ENCODE measurements around the gene VAV3. TPM values are rescaled to one million over a fixed set of nuclear protein-coding genes. Genes with fewer than 3 reads are reported as not detected.

Gene VAV3
- total and polyA plus RNA-seq, 4 donors: 1.7 to 14.4 (median 7.6) TPM

GRCh38 chr1:107966550-107966949 lies 1.6 kb upstream of the VAV3 start:
- no peak for TF ChIP-seq CTCF (IDR thresholded peaks at IDR 0.05; ENCODE audit: control extremely low read depth, extremely low read depth)
- no peak overlapping the region for H3K9ac ChIP-seq (ENCODE audit: insufficient read depth in 1 of 2, low read length in 2 of 2)
- no peaks in the 10 kb centered on the region for H3K36me3 ChIP-seq (ENCODE audit: control insufficient read depth in 4 of 4, insufficient read depth in 4 of 4, low read length in 4 of 4)
- H3K9me3 ChIP-seq (ENCODE audit: control insufficient read depth in 4 of 4, insufficient read depth in 3 of 4, low read length in 3 of 4): no peaks in the 10 kb centered on the region
- peaks cover 0 to 20% (median 4%) of the 10 kb centered on the region in 5 donors for H3K4me1 ChIP-seq (ENCODE audit: control insufficient read depth in 5 of 5, insufficient read depth in 5 of 5, low read length in 5 of 5)
- WGBS, 2 donors: 63 to 64% methylated on average over 8 of the region's 8 CpGs
- H3K4me3 ChIP-seq: no peak overlapping the region
- H3K27ac ChIP-seq (ENCODE audit: low read depth in 1 of 2, low read length in 1 of 2): no peak overlapping the region
- peak in 2 of 3 donors; percentile 20 to 25 for DNase-seq
- peaks cover 0 to 8% (median 7%) of the 10 kb centered on the region in 3 donors for H3K27me3 ChIP-seq (ENCODE audit: control insufficient read depth in 3 of 3, insufficient read depth in 3 of 3, low read length in 2 of 3)
- no peak for ATAC-seq (ENCODE audit: insufficient read depth, low FRiP score)

- TF ChIP-seq CTCF (IDR thresholded peaks at IDR 0.05; ENCODE audit: control extremely low read depth, extremely low read depth): no peak
- H3K36me3 ChIP-seq (ENCODE audit: control insufficient read depth in 4 of 4, insufficient read depth in 4 of 4, low read length in 4 of 4): no peaks in the 10 kb centered on the region
- H3K4me3 ChIP-seq: peak overlapping the region; percentile 64
- peaks cover 0 to 8% (median 7%) of the 10 kb centered on the region in 3 donors for H3K27me3 ChIP-seq (ENCODE audit: control insufficient read depth in 3 of 3, insufficient read depth in 3 of 3, low read length in 2 of 3)
- 0 to 1% methylated on average over 72 to 79 of the region's 79 CpGs for WGBS, 2 donors
- no peaks in the 10 kb centered on the region for H3K9me3 ChIP-seq (ENCODE audit: control insufficient read depth in 4 of 4, insufficient read depth in 3 of 4, low read length in 3 of 4)
- peak overlapping the region in 1 of 2 donors; percentile 62 for H3K27ac ChIP-seq (ENCODE audit: low read depth in 1 of 2, low read length in 1 of 2)
- DNase-seq: peak; percentile 30 to 48 (median 43)
- peaks cover 0 to 20% (median 4%) of the 10 kb centered on the region in 5 donors for H3K4me1 ChIP-seq (ENCODE audit: control insufficient read depth in 5 of 5, insufficient read depth in 5 of 5, low read length in 5 of 5)
- no peak for ATAC-seq (ENCODE audit: insufficient read depth, low FRiP score)
- peak overlapping the region; percentile 37 to 62 for H3K9ac ChIP-seq (ENCODE audit: insufficient read depth in 1 of 2, low read length in 2 of 2)
Observed at GRCh38 chr1:107964336-107965109, 457 bp downstream of the VAV3 start.

GRCh38 chr1:107963601-107964335 lies 1.2 kb downstream of the VAV3 start:
- DNase-seq (peak; percentile 31 to 54 (median 50)), ATAC-seq (ENCODE audit: insufficient read depth, low FRiP score) (no peak)
- Histone ChIP-seq H3K9ac (ENCODE audit: insufficient read depth in 1 of 2, low read length in 2 of 2) (peak overlapping the region; percentile 36 to 37), H3K27ac (ENCODE audit: low read depth in 1 of 2, low read length in 1 of 2) (peak overlapping the region; percentile 36 to 62), H3K9me3 (ENCODE audit: control insufficient read depth in 4 of 4, insufficient read depth in 3 of 4, low read length in 3 of 4) (no peaks in the 10 kb centered on the region), H3K4me3 (peak overlapping the region; percentile 64), H3K36me3 (ENCODE audit: control insufficient read depth in 4 of 4, insufficient read depth in 4 of 4, low read length in 4 of 4) (no peaks in the 10 kb centered on the region), H3K4me1 (ENCODE audit: control insufficient read depth in 5 of 5, insufficient read depth in 5 of 5, low read length in 5 of 5) (peaks cover 0 to 20% (median 4%) of the 10 kb centered on the region in 5 donors), H3K27me3 (ENCODE audit: control insufficient read depth in 3 of 3, insufficient read depth in 3 of 3, low read length in 2 of 3) (peaks cover 0 to 8% (median 7%) of the 10 kb centered on the region in 3 donors)
- TF ChIP-seq CTCF (IDR thresholded peaks at IDR 0.05; ENCODE audit: control extremely low read depth, extremely low read depth): no peak
- 1 to 2% methylated on average over 21 of the region's 21 CpGs for WGBS, 2 donors
